ENCODE results near the gene BRIP1. TPM values are rescaled to one million over a fixed set of nuclear protein-coding genes. Genes with fewer than 3 reads are reported as not detected.
"Not testable (repeated sequence)": the region's sequence is repeated elsewhere in the genome, so short reads cannot be mapped to it uniquely, and the experiment has no call there.

Gene BRIP1
- total RNA-seq, 1 donor = 22.9 TPM

DNA sequence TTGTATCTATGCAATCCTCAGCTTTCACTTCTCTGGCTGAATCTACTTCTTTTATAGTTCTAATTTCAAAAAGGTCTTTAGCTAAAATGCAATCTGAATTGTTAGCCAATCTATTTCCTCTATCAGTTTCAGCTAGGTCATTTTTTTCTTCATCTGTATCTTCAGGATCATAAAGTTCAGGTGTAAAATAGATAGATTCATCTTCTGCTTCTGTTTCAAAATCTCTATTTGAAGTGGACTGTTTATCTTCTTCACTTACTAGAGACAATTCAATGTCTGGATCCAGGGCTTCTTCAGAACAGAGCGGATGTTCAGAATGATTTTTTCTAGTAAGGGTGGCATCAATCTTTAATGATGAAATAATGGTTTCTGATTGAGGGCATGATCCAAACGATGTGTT is 179.9 kb downstream of the BRIP1 start:
- DNase-seq (ENCODE audit: low read depth) = no peak
- TF ChIP-seq, protein P1, sequence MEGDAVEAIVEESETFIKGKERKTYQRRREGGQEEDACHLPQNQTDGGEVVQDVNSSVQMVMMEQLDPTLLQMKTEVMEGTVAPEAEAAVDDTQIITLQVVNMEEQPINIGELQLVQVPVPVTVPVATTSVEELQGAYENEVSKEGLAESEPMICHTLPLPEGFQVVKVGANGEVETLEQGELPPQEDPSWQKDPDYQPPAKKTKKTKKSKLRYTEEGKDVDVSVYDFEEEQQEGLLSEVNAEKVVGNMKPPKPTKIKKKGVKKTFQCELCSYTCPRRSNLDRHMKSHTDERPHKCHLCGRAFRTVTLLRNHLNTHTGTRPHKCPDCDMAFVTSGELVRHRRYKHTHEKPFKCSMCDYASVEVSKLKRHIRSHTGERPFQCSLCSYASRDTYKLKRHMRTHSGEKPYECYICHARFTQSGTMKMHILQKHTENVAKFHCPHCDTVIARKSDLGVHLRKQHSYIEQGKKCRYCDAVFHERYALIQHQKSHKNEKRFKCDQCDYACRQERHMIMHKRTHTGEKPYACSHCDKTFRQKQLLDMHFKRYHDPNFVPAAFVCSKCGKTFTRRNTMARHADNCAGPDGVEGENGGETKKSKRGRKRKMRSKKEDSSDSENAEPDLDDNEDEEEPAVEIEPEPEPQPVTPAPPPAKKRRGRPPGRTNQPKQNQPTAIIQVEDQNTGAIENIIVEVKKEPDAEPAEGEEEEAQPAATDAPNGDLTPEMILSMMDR (IDR thresholded peaks at IDR 0.05; ENCODE audit: insufficient read depth, low read depth, low read length) = no peak
- no peak overlapping the region for H3K4me3 ChIP-seq (ENCODE audit: low read depth, low read length)

DNA sequence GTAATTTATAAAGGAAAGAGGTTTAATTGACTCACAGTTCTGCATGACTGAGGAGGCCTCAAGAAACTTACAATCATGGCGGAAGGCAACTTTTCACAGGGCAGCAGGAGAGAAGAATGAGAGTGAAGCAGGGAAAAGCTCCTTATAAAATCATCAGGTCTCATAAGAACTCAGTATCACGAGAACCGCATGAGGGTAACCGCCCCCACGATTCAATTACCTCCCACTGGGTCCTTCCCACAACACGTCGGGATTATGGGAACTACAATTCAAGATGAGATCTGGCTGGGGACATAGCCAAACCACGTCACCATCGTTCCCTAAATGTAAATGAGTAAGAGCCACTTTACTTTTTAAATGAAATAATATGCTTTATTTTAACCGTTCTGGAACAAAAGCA is 182.4 kb downstream of the BRIP1 start:
- TF ChIP-seq, protein P1 (IDR thresholded peaks at IDR 0.05; ENCODE audit: insufficient read depth, low read depth, low read length) = no peak

DNA sequence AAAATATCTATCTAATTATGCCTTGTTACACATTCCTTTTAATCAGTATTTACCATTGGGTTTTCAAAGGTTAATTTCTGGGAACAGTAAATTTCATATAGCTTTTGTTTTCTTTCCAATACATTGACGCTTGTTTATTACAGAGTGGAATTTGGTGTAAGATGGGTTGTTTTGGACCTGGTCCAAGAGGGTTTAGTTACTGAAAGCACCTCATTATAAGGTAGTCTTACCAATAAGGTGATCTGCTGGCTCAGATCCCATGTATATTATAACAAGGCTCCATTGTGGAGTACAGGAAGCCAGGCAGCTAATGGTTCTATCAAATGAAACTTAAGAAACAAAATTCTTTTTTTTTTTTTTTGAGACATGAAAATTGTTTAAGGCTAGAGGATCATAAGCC is 185.0 kb downstream of the BRIP1 start:
- DNase-seq (ENCODE audit: low read depth) = no peak
- H3K4me3 ChIP-seq (ENCODE audit: low read depth, low read length) = no peak overlapping the region
- TF ChIP-seq, protein P1 (IDR thresholded peaks at IDR 0.05; ENCODE audit: insufficient read depth, low read depth, low read length) = no peak

More for the DNA sequence above, 182.4 kb downstream of the BRIP1 start:
- no peak overlapping the region for H3K4me3 ChIP-seq (ENCODE audit: low read depth, low read length)
- no peak for DNase-seq (ENCODE audit: low read depth)

DNA sequence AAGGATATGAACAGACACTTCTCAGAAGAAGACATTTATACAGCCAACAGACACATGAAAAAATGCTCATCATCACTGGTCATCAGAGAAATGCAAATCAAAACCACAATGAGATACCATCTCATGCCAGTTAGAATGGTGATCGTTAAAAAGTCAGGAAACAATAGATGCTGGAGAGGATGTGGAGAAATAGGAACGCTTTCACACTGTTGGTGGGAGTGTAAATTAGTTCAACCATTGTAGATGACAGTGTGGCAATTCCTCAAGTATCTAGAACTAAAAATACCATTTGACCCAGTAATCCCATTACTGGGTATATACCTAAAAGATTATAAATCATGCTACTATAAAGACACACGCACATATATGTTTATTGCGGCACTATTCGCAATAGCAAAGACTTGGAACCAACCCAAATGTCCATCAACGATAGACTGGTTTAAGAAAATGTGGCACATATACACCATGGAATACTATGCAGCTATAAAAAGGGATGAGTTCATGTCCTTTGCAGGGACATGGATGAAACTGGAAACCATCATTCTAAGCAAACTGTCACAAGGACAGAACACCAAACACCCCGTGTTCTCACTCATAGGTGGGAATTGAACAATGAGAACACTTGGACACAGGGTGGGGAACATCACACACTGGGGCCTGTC is 186.0 kb downstream of the BRIP1 start:
- not testable (repeated sequence) for H3K4me3 ChIP-seq (ENCODE audit: low read depth, low read length); DNase-seq (ENCODE audit: low read depth)

DNA sequence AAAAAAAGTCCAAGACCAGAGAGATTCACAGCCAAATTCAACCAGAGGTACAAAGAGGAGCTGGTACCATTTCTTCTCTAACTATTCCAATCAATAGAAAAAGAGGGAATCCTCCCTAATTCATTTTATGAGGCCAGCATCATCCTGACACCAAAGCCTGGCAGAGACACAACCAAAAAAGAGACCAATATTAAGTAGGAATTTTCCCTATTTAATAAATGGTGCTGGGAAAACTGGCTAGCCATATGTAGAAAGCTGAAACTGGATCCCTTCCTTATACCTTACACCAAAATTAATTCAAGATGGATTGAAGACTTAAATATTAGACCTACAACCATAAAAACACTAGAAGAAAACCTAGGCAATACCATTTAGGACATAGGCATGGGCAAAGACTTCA is 186.8 kb downstream of the BRIP1 start:
- not testable (repeated sequence) for DNase-seq (ENCODE audit: low read depth); H3K4me3 ChIP-seq (ENCODE audit: low read depth, low read length)

DNA sequence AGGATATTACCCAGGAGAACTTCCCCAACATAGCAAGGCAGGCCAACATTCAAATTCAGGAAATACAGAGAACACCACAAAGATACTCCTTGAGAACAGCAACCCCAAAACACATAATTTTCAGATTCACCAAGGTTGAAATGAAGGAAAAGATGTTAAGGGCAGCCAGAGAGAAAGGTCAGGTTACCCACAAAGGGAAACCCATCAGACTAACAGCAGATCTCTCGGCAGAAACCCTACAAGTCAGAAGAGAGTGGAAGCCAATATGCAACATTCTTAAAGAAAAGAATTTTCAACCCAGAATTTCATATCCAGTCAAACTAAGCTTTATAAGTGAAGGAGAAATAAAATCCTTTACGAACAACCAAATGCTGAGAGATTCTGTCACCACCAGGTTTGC is 188.7 kb downstream of the BRIP1 start:
- not testable (repeated sequence) for DNase-seq (ENCODE audit: low read depth); H3K4me3 ChIP-seq (ENCODE audit: low read depth, low read length)

DNA sequence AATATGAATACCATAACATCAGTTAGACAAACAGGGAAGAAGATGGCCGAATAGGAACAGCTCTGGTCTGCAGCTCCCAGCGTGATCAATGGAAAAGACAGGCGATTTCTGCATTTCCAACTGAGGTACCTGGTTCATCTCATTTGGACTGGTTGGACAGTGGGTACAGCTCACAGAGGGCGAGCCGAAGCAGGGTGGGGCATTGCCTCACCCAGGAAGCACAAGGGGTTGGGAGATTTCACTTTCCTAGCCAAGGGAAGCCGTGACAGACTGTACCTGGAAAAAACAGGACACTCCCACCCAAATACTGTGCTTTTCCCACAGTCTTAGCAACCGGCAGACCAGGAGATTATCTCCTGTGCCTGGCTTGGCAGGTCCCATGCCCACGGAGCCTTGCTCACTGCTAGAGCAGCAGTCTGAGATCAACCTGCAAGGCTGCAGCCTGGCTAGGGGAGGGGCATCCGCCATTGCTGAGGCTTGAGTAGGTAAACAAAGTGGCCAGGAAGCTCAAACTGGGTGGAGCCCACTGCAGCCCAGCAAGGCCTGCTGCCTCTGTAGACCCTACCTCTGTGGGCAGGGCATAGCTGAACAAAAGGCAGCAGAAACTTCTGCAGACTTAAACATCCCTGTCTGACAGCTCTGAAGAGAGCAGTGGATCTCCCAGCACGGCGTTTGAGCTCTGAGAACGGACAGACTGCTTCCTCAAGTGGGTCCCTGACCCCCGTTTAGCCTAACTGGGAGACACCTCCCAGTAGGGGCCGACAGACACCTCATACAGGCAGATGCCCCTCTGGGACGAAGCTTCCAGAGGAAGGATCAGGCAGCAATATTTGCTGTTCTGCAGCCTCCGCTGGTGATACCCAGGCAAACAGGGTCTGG is 190.1 kb downstream of the BRIP1 start:
- DNase-seq (ENCODE audit: low read depth); H3K4me3 ChIP-seq (ENCODE audit: low read depth, low read length): not testable (repeated sequence)

DNA sequence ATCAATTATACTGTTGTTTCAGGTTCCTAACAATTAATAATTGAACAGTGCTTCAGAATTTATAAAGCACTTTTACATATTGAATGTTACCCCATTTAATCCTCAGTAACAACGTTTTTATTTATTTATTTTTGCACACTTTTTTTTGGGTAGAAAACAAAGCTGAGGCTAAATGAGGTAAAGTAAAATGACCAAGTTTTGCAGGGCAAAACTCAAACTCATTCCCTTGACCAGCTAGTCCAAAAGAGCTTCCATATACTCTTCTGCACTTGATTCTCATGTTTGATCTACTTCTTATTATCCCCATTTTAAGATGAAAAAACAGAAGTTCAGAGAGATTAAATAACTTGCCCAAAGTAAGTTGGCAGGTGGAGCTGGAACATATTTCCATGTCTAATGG is 191.2 kb downstream of the BRIP1 start:
- no peak overlapping the region for H3K4me3 ChIP-seq (ENCODE audit: low read depth, low read length)
- no peak for DNase-seq (ENCODE audit: low read depth)
- TF ChIP-seq, protein P1 (IDR thresholded peaks at IDR 0.05; ENCODE audit: insufficient read depth, low read depth, low read length) = no peak

DNA sequence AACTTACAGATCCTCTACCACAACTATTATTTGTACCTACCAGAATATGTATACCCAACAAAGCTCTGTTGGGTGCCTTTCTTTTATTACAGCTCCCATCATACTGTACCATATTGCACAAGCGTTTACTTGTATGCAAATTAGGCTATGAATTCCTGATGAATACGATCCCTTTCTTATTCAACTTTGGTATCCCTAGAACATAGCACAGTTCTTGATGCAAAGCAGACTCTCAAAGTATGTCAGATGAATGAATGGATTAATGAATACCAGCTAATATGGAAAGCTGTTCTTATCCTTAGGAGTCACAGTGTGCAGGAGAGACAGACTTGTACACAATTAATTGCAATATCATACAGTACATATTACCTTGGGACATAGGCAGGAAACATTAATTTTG is 192.6 kb downstream of the BRIP1 start:
- TF ChIP-seq, protein P1 (IDR thresholded peaks at IDR 0.05; ENCODE audit: insufficient read depth, low read depth, low read length) = no peak
- no peak overlapping the region for H3K4me3 ChIP-seq (ENCODE audit: low read depth, low read length)
- no peak for DNase-seq (ENCODE audit: low read depth)

Measured in fibroblast of villous mesenchyme (primary cell).